HL-60/S4 treated with retinoic acid at 250 ng/mL for 4 days and 3 days (cell line): ENCODE measurements around the gene SLC51B.
"Not testable (repeated sequence)": the region's sequence is repeated elsewhere in the genome, so short reads cannot be mapped to it uniquely, and the experiment has no call there.

Source experiments
- in situ Hi-C: fragments of 300-500 bp; cut with MboI; formaldehyde crosslinking; loops from 2 replicates; pipeline ENCODE4 v1.7.0; 2022; ENCODE audit warnings: low sequenced_read_pairs

SLC51B gene

GRCh38 chr15:65082303-65082953 lies 37.2 kb downstream of the SLC51B start:
- in situ Hi-C loops: no loop called here

GRCh38 chr15:65083262-65083701 lies 38.1 kb downstream of the SLC51B start:
- in situ Hi-C loops: no loop called here

- in situ Hi-C loops: no loop called here
Observed at GRCh38 chr15:65084500-65085206, 39.5 kb downstream of the SLC51B start.

- in situ Hi-C loops: no loop called here
Observed at GRCh38 chr15:65085207-65085753, 40.1 kb downstream of the SLC51B start.

- in situ Hi-C loops: no loop called here
Observed at GRCh38 chr15:65085990-65086679, 40.9 kb downstream of the SLC51B start.

- in situ Hi-C loops: no loop called here
Observed at GRCh38 chr15:65086680-65087111, 41.5 kb downstream of the SLC51B start.

- in situ Hi-C loops: no loop called here
Observed at GRCh38 chr15:65087411-65087810, 42.2 kb downstream of the SLC51B start.

GRCh38 chr15:65087873-65088642 lies 42.9 kb downstream of the SLC51B start:
- in situ Hi-C loops: no loop called here

GRCh38 chr15:65088643-65089021 lies 43.4 kb downstream of the SLC51B start:
- in situ Hi-C loops: no loop called here

GRCh38 chr15:65089206-65089824 lies 44.1 kb downstream of the SLC51B start:
- in situ Hi-C loops: no loop called here

GRCh38 chr15:65091946-65092770 lies 47.0 kb downstream of the SLC51B start:
- in situ Hi-C loops: no loop called here

- in situ Hi-C loops: no loop called here
Observed at GRCh38 chr15:65092911-65093792, 48.0 kb downstream of the SLC51B start.

- in situ Hi-C loops: not testable (repeated sequence)
Observed at GRCh38 chr15:65093793-65094170, 48.6 kb downstream of the SLC51B start.

GRCh38 chr15:65094294-65094995 lies 49.3 kb downstream of the SLC51B start:
- in situ Hi-C loops: no loop called here

- in situ Hi-C loops: no loop called here
Observed at GRCh38 chr15:65095011-65095746, 50.0 kb downstream of the SLC51B start.

- in situ Hi-C loops: no loop called here
Observed at GRCh38 chr15:65095747-65096104, 50.5 kb downstream of the SLC51B start.
